ENCODE results near the gene ADORA2B. TPM values are rescaled to one million over a fixed set of nuclear protein-coding genes. Genes with fewer than 3 reads are reported as not detected.
"Not testable (repeated sequence)": the region's sequence is repeated elsewhere in the genome, so short reads cannot be mapped to it uniquely, and the experiment has no call there.

Gene ADORA2B
- polyA plus RNA-seq, 1 donor from 2014 or later: 1.2 TPM

GRCh38 chr17:15936481-15936880 is 8.4 kb upstream of the ADORA2B start:
- H3K27me3 Mint-ChIP-seq, H3K4me1 Mint-ChIP-seq, H3K4me3 Mint-ChIP-seq, H3K9me3 Mint-ChIP-seq, H3K36me3 Mint-ChIP-seq, H3K27ac Mint-ChIP-seq: not testable (repeated sequence)

DNA sequence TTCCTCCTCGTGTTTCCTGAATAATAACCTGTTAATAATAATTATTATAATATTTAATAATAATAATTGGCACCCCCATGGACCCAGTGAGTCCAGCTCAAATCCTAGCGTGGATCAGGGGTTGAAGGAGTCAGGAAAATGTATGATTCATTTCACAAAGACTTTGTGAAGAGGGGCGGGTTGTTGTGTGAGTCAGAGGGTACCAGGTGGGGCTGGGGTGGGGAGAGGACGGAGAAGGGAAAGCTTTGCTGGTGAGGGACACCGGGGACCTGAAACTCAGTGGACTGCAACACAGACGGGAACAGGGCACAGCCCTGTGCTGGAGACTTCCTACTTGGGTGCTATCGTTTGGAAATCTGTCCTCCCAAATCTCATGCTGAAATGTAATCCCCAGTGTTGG is 3.1 kb upstream of the ADORA2B start:
- Mint-ChIP-seq H3K27ac (no peak overlapping the region), H3K4me3 (no peak overlapping the region), H3K36me3 (peaks cover 4% of the 10 kb centered on the region), H3K4me1 (peaks cover 4 to 8% (median 6%) of the 10 kb centered on the region in 3 donors), H3K9me3 (peaks cover 0 to 2% (median 0%) of the 10 kb centered on the region in 3 donors), H3K27me3 (peaks cover 28% of the 10 kb centered on the region)

DNA sequence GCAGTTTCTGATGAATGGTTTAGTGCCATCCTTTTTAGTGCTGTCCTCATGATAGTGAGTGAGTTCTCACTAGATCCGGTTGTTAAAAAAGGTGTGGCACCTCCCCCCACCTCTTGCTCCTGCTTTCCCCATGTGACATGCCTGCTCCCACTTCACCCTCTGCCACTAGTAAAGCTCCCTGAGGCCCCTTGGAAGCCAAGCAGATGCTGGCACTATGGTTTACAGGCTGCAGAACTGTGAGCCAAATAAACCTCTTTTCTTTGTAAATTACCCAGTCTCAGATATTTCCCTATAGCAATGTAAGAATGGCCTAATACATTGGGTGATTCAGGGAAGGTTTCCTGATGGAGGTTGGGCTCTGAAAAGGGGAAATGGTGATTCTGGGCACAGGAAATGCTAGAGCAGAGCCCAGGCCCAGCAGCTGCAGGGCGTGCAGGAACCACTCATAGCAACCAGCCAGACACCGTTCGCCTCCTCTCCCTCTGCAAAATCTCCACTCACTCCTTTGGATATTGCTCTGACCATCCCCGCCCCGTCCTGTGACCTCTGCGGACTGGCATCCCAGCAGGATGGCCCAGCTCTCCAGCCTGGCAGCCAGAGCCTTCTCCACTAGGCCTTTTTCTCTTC is 2.6 kb upstream of the ADORA2B start:
- Mint-ChIP-seq H3K27me3 (peaks cover 33% of the 10 kb centered on the region), H3K9me3 (peaks cover 0 to 2% (median 0%) of the 10 kb centered on the region in 3 donors), H3K4me1 (peaks cover 4 to 8% (median 6%) of the 10 kb centered on the region in 3 donors)

GRCh38 chr17:15943971-15944758 is 765 bp upstream of the ADORA2B start:
- peaks cover 4% of the 10 kb centered on the region for H3K36me3 Mint-ChIP-seq
- peaks cover 0 to 2% (median 0%) of the 10 kb centered on the region in 3 donors for H3K9me3 Mint-ChIP-seq
- H3K4me1 Mint-ChIP-seq: peaks cover 4 to 8% (median 6%) of the 10 kb centered on the region in 3 donors
- peak overlapping the region; percentile 54 to 88 (median 84) for H3K4me3 Mint-ChIP-seq
- peaks cover 33% of the 10 kb centered on the region for H3K27me3 Mint-ChIP-seq
- no peak overlapping the region for H3K27ac Mint-ChIP-seq

More for the DNA sequence above, 2.6 kb upstream of the ADORA2B start:
- Mint-ChIP-seq H3K4me3 (peak overlapping the region in 1 of 4 donors; percentile 75), H3K36me3 (peaks cover 4% of the 10 kb centered on the region), H3K27ac (no peak overlapping the region)

DNA sequence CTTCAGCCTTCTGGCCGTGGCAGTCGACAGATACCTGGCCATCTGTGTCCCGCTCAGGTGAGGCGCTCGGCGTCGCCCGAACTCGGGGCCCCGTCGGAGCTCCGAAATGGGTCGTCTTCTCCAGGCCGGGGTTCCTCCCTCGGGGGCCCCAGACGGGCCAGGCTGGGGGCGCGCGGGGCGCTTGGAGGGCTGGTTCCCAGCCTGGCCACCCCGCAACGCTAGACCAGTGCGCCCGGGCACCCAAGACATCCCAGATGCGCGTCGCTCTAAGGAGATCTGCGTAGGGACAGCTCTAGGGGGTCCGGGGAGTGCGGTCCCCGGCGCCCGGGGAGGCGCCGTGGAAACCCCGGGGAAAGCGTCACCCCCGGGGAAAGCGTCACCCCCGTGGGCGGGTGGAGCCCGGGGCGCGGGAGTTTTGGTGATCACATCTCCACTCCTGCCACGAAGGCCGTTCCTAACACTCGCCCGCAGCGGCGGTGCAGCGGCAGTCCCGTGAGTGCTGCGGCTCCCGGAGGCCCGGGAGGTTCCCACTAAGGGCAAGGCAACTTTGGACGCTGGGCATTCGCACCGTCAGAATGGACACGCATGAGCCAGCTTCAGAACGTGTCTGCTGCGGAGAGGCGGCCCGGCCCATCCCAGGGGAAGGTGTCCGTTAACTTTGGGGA is 729 bp downstream of the ADORA2B start:
- H3K4me3 Mint-ChIP-seq: peak overlapping the region; percentile 55 to 81 (median 70)
- H3K9me3 Mint-ChIP-seq: peaks cover 0 to 2% (median 0%) of the 10 kb centered on the region in 3 donors
- H3K4me1 Mint-ChIP-seq: peaks cover 4 to 8% (median 6%) of the 10 kb centered on the region in 3 donors
- peaks cover 29% of the 10 kb centered on the region for H3K27me3 Mint-ChIP-seq
- H3K27ac Mint-ChIP-seq: no peak overlapping the region
- H3K36me3 Mint-ChIP-seq: peaks cover 4% of the 10 kb centered on the region

DNA sequence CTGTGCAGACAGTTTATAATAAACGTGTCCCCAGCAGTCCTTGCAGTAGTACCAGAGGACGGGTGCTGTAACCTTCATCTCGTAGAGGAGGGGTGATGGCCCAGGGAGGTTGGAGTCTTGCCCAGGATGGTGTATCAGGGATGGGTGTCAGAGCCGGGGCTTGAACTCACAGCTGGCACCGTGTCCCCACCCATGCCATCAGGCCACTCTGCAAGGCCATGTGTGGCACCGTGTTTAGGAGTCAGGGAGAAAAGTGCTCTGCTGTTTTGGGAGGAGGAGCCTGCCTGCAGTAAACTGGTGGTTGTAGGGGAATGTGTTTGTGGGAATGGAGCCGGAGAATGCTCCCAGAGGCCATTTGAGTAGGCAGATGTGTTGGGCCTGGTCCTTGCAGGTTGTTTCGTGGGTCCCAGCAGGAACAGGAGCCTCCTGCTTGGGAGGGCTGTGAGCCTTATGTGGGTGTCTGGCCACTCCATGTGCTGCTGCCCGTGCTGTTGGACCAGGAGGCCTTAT is 1.7 kb downstream of the ADORA2B start:
- Mint-ChIP-seq H3K27me3 (peaks cover 30% of the 10 kb centered on the region), H3K4me1 (peaks cover 4 to 8% (median 6%) of the 10 kb centered on the region in 3 donors), H3K9me3 (no peaks in the 10 kb centered on the region), H3K36me3 (peaks cover 6% of the 10 kb centered on the region), H3K27ac (no peak overlapping the region), H3K4me3 (peak overlapping the region in 2 of 4 donors; percentile 55 to 67)

GRCh38 chr17:15947271-15947670 is 2.3 kb downstream of the ADORA2B start:
- Mint-ChIP-seq H3K4me1 (peaks cover 3 to 8% (median 6%) of the 10 kb centered on the region in 3 donors), H3K9me3 (no peaks in the 10 kb centered on the region), H3K27me3 (peaks cover 28% of the 10 kb centered on the region), H3K4me3 (peak overlapping the region in 2 of 4 donors; percentile 1 to 23), H3K27ac (no peak overlapping the region), H3K36me3 (peaks cover 6% of the 10 kb centered on the region)

GRCh38 chr17:15947976-15948752 is 3.2 kb downstream of the ADORA2B start:
- Mint-ChIP-seq H3K9me3 (no peaks in the 10 kb centered on the region), H3K4me3 (no peak overlapping the region), H3K27ac (no peak overlapping the region), H3K4me1 (peaks cover 3 to 8% (median 6%) of the 10 kb centered on the region in 3 donors), H3K36me3 (peaks cover 6% of the 10 kb centered on the region), H3K27me3 (peaks cover 31% of the 10 kb centered on the region)

DNA sequence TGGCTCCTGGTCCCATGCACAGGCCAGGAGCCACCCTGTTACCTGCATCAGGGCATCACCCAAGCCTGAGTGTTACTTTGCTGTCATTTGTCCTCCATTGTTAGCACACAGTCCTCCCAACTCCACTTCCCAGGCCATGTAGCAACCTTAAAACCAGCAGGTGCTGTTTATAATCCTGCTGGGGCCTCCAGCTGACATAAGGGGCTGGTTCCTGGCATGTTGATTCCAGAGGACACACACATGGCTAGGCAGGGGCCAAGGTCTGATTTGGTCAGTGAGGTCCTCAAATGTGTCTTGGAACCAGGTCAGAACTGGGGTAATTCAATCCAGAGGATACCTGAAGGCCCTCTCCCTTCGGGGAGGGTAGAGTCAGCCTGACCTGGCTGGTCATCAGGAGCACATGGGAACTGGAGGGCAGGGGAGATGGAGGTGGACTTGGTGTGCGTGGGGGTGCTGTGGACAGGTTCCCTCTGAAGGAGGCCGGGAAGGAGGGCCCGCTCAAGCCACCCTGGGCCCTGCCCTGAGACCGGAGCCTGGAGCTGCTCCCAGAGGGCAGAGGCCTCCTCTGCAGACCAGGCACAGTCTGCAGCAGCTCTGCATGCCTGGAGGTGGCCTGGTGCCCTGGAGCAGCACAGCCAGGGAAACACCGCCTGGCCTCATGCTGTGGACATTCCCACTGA is 6.6 kb downstream of the ADORA2B start:
- Mint-ChIP-seq H3K4me1 (peaks cover 0 to 1% (median 0%) of the 10 kb centered on the region in 3 donors), H3K9me3 (no peaks in the 10 kb centered on the region), H3K4me3 (no peak overlapping the region), H3K27me3 (peaks cover 18% of the 10 kb centered on the region), H3K36me3 (peaks cover 2% of the 10 kb centered on the region), H3K27ac (no peak overlapping the region)

DNA sequence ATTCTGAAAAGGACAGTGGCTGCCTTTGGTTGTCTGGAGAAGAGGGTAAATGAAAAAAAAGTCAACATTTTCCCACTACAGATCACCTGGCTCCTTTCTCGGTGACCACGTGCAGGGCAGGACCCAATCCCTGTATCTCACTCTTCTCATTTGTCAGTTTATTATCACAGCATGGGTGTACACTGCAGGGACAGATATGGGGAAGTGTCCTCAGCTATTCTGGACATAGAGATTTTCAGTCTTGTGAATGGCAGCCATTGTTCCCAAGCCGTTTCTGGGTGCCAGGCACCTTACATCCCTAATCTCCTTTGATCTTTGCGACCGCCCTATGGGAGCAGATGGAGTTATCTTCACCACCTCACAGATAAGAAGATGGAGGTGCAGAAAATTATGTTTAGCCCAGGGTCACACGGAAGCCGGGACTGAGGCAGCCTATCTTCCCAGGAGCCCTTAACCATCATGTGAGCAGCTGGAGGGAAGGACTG is 7.2 kb downstream of the ADORA2B start:
- no peak overlapping the region for H3K27ac Mint-ChIP-seq
- peaks cover 13% of the 10 kb centered on the region for H3K27me3 Mint-ChIP-seq
- peaks cover 2% of the 10 kb centered on the region for H3K36me3 Mint-ChIP-seq
- peaks cover 0 to 1% (median 0%) of the 10 kb centered on the region in 3 donors for H3K4me1 Mint-ChIP-seq
- no peaks in the 10 kb centered on the region for H3K9me3 Mint-ChIP-seq
- no peak overlapping the region for H3K4me3 Mint-ChIP-seq

DNA sequence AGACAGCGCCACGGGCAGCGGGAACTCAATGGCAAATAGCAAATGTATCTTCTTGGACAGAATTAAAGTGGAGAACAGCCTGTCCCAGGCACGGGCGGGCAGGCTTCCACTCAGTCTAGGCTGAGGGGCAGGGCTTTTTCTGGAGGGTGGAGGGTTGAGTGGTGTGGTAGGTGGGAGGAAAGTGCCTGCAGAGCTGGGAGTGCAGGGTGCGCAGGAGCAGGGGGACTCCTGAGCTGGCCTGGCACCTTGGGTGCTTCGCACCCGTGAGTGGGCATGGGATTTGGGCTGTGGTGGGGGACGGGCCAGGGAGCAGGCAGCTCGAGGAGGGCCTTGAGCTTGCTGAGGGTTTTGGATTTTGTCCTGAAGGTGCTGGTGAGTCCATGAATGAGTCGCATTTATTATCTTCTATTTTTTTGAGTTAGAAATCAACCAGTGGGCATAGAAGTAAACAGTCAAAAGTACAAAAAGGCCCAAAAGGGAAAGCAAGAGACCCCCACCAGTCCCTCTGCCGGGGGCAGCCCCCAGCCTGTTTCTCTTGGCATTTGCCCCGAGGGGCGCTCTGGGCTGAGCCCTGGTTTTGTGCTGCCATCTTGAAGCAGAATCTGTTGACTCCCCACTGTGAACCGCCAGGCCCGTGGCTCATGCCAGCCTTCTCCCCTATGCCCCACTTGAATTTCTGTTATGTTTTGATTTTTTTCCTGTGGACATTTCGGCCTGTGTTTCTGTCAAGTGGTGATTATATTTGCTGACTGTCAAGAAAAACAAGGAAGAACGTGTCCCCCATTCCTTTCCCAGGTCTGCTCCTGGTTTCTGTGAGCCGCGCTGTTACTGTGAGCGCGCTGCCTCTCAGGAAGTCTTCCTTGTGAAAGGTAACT is 8.2 kb downstream of the ADORA2B start:
- Mint-ChIP-seq H3K4me3 (no peak overlapping the region), H3K9me3 (no peaks in the 10 kb centered on the region), H3K27me3 (peaks cover 15% of the 10 kb centered on the region), H3K36me3 (peaks cover 2% of the 10 kb centered on the region), H3K27ac (peak overlapping the region in 1 of 3 donors; percentile 71), H3K4me1 (peaks cover 0 to 1% (median 0%) of the 10 kb centered on the region in 3 donors)

DNA sequence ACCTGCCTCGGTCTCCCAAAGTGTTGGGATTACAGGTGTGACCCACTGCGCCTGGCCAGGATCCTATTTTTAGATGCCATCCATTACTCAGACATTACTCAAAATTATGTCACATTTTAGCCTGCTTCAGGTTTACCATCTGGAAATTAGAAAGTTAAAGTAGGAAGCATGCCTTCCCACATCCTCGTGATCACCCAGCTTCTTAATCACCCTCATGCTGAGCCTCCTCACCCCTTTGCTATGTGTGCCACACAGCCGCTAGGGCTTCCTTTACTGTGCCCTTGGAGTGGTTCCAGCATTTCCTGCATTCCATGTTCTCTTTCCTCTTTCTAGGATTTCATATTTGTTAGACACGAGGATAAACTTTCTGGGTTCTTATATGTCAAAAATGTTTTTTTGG is 9.3 kb downstream of the ADORA2B start:
- no peak overlapping the region for H3K27ac Mint-ChIP-seq
- peaks cover 0 to 5% (median 0%) of the 10 kb centered on the region in 3 donors for H3K4me1 Mint-ChIP-seq
- peaks cover 4% of the 10 kb centered on the region for H3K36me3 Mint-ChIP-seq
- H3K27me3 Mint-ChIP-seq: peaks cover 24% of the 10 kb centered on the region
- H3K4me3 Mint-ChIP-seq: no peak overlapping the region
- no peaks in the 10 kb centered on the region for H3K9me3 Mint-ChIP-seq
